Activated CD4-positive, alpha-beta memory T cell treated with anti-CD3 and anti-CD28 coated beads, Interleukin-2, amount 10 ng/mL, durations not matched to agents 7 days and 5 days (primary cell): ENCODE results near the gene SUPT3H. TPM values are rescaled to one million over a fixed set of nuclear protein-coding genes. Genes with fewer than 3 reads are reported as not detected.

ENCODE experiments used
- CTCF ChIA-PET: fragments of 350-600 bp; sonication (Branson Sonifier 250); formaldehyde crosslinking; loops from one replicate; lab custom pipeline; 2021; ENCODE audit warnings: antibody characterized with exemption, inconsistent platforms; lab: Charles Lee
- POLR2A ChIA-PET: fragments of 350-600 bp; sonication (Branson Sonifier 250); formaldehyde crosslinking; loops from one replicate; lab custom pipeline; 2021; ENCODE audit warnings: antibody characterized with exemption; lab: Charles Lee
- DNase-seq: peaks from one replicate; pipeline ENCODE4 v3.0.0-alpha.2; 2020
- H3K27ac Mint-ChIP-seq: one replicate; pipeline ENCODE4 v1.8.0; 2021; ENCODE audit warnings: mild to moderate bottlenecking, mixed read lengths
- H3K27me3 Mint-ChIP-seq: one replicate; pipeline ENCODE4 v1.8.0; 2021; ENCODE audit warnings: mixed read lengths
- H3K36me3 Mint-ChIP-seq: one replicate; pipeline ENCODE4 v1.8.0; 2021; ENCODE audit warnings: low read depth, mixed read lengths
- H3K4me1 Mint-ChIP-seq: one replicate; pipeline ENCODE4 v1.8.0; 2021; ENCODE audit warnings: mixed read lengths
- H3K4me3 Mint-ChIP-seq: one replicate; pipeline ENCODE4 v1.8.0; 2021; ENCODE audit warnings: mild to moderate bottlenecking, mixed read lengths
- H3K9me3 Mint-ChIP-seq: one replicate; pipeline ENCODE4 v1.8.0; 2021; ENCODE audit warnings: mixed read lengths
- total RNA-seq, 2 experiments: library from RNA; stranded (reverse); gene quantifications; one replicate each; pipeline ENCODE4 v1.2.3, GENCODE V29; 2021

The SUPT3H gene
- total RNA-seq, 2 experiments from 2014 or later = 7.4 to 9.7 TPM

- H3K36me3 Mint-ChIP-seq = peaks cover 3% of the 10 kb centered on the region
- DNase-seq = no peak
- H3K4me1 Mint-ChIP-seq = no peaks in the 10 kb centered on the region
- ChIA-PET CTCF (no interaction called here), POLR2A (interaction anchor here (1.7 kb wide), 1 partner anchor 9 kb away, joined by 4 read pairs; no protein-coding TSS in a partner anchor)
- H3K27me3 Mint-ChIP-seq = no peaks in the 10 kb centered on the region
- H3K9me3 Mint-ChIP-seq = peaks cover 7% of the 10 kb centered on the region
- H3K4me3 Mint-ChIP-seq = no peak overlapping the region
- H3K27ac Mint-ChIP-seq = no peak overlapping the region
These were observed 410.3 kb downstream of the SUPT3H start for GRCh38 chr6:44967481-44967880.

DNA sequence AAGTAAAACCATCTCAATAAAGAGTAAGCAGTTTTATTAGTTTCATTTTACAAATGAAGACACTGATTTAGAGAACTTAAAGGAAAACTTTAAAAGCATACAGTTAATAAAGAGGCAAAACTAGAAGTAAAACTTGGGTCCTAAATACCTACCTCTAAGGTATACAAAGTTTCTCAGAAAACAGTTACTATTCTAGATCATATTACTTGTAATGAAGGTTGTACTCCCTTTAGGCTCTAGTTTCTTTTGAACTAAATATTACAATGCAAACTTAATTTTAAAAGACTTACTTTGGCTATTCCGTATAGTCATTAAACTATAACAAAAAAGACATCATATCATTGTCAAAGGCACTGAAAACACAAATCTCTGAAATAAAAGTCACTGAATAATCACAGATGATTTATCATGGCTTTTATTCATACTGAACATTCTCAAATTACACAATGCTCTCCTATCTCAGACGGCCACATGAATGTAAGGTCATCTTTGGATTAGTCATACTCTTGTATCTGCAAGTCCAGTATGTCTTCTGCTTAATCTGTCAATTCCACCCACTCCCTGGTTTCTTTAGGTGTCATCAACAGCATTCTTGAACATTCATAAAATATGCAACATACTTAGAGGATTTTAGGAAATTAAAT is 411.2 kb downstream of the SUPT3H start:
- Mint-ChIP-seq H3K9me3 (peaks cover 4% of the 10 kb centered on the region), H3K27me3 (no peaks in the 10 kb centered on the region), H3K4me3 (no peak overlapping the region), H3K36me3 (peaks cover 3% of the 10 kb centered on the region), H3K27ac (no peak overlapping the region), H3K4me1 (peaks cover 2% of the 10 kb centered on the region)
- no peak for DNase-seq
- CTCF ChIA-PET = no interaction called here
- POLR2A ChIA-PET = no interaction called here

GRCh38 chr6:44965708-44966107 is 412.0 kb downstream of the SUPT3H start:
- CTCF ChIA-PET = no interaction called here
- H3K4me3 Mint-ChIP-seq = no peak overlapping the region
- H3K27me3 Mint-ChIP-seq = no peaks in the 10 kb centered on the region
- H3K9me3 Mint-ChIP-seq = no peaks in the 10 kb centered on the region
- H3K36me3 Mint-ChIP-seq = no peaks in the 10 kb centered on the region
- DNase-seq = no peak
- H3K27ac Mint-ChIP-seq = no peak overlapping the region
- H3K4me1 Mint-ChIP-seq = peaks cover 6% of the 10 kb centered on the region
- POLR2A ChIA-PET = no interaction called here

- Mint-ChIP-seq H3K4me1 (peaks cover 8% of the 10 kb centered on the region), H3K27ac (no peak overlapping the region), H3K4me3 (no peak overlapping the region), H3K9me3 (peaks cover 3% of the 10 kb centered on the region), H3K27me3 (no peaks in the 10 kb centered on the region), H3K36me3 (no peaks in the 10 kb centered on the region)
- ChIA-PET CTCF (interaction anchor here (1.6 kb wide), 1 partner anchor 754 kb away, joined by 4 read pairs; no protein-coding TSS in a partner anchor), POLR2A (interaction anchor here (0.6 kb wide), 1 partner anchor 42 kb away, joined by 3 read pairs; no protein-coding TSS in a partner anchor)
- no peak for DNase-seq
These were observed 416.8 kb downstream of the SUPT3H start for GRCh38 chr6:44960898-44961297.

GRCh38 chr6:44959651-44960050 is 418.1 kb downstream of the SUPT3H start:
- ChIA-PET POLR2A (no interaction called here), CTCF (no interaction called here)
- no peaks in the 10 kb centered on the region for H3K27me3 Mint-ChIP-seq
- peaks cover 3% of the 10 kb centered on the region for H3K36me3 Mint-ChIP-seq
- DNase-seq = no peak
- H3K4me3 Mint-ChIP-seq = no peak overlapping the region
- peaks cover 8% of the 10 kb centered on the region for H3K4me1 Mint-ChIP-seq
- H3K27ac Mint-ChIP-seq = no peak overlapping the region
- H3K9me3 Mint-ChIP-seq = peaks cover 3% of the 10 kb centered on the region

DNA sequence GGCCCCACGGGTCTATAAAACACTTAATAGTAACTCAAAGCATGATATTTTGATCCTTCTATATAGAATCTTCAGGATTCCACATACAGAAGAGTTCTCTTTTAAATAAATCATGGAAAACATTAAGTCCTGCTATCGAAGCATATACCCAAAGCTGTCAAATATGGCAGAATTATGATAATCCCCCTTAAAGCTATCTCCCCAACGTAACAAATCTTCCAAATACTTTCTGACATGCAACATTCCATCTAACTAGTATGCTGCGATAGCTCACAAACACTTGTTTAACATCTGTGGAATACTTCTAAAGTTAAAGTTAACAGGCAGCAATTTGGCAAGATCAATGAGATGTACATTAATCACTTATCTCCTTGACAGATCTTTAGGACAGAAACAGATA is 420.6 kb downstream of the SUPT3H start:
- peaks cover 3% of the 10 kb centered on the region for H3K36me3 Mint-ChIP-seq
- H3K27ac Mint-ChIP-seq = no peak overlapping the region
- peaks cover 7% of the 10 kb centered on the region for H3K4me1 Mint-ChIP-seq
- no peaks in the 10 kb centered on the region for H3K27me3 Mint-ChIP-seq
- ChIA-PET CTCF (no interaction called here), POLR2A (no interaction called here)
- no peak for DNase-seq
- H3K9me3 Mint-ChIP-seq = peaks cover 7% of the 10 kb centered on the region
- no peak overlapping the region for H3K4me3 Mint-ChIP-seq

- H3K9me3 Mint-ChIP-seq = peaks cover 7% of the 10 kb centered on the region
- H3K4me1 Mint-ChIP-seq = peaks cover 7% of the 10 kb centered on the region
- H3K27ac Mint-ChIP-seq = no peak overlapping the region
- ChIA-PET POLR2A (no interaction called here), CTCF (interaction anchor here (0.6 kb wide), 1 partner anchor 344 kb away, joined by 3 read pairs; no protein-coding TSS in a partner anchor)
- H3K4me3 Mint-ChIP-seq = no peak overlapping the region
- no peak for DNase-seq
- peaks cover 3% of the 10 kb centered on the region for H3K36me3 Mint-ChIP-seq
- H3K27me3 Mint-ChIP-seq = no peaks in the 10 kb centered on the region
These were observed 421.3 kb downstream of the SUPT3H start for GRCh38 chr6:44956396-44956795.

GRCh38 chr6:44955145-44955544 is 422.6 kb downstream of the SUPT3H start:
- no peak overlapping the region for H3K27ac Mint-ChIP-seq
- H3K4me1 Mint-ChIP-seq = peaks cover 5% of the 10 kb centered on the region
- H3K27me3 Mint-ChIP-seq = no peaks in the 10 kb centered on the region
- ChIA-PET POLR2A (no interaction called here), CTCF (no interaction called here)
- H3K4me3 Mint-ChIP-seq = no peak overlapping the region
- peaks cover 12% of the 10 kb centered on the region for H3K9me3 Mint-ChIP-seq
- peaks cover 5% of the 10 kb centered on the region for H3K36me3 Mint-ChIP-seq
- no peak for DNase-seq

GRCh38 chr6:44954281-44954680 is 423.5 kb downstream of the SUPT3H start:
- Mint-ChIP-seq H3K36me3 (peaks cover 14% of the 10 kb centered on the region), H3K4me3 (no peak overlapping the region)

DNA sequence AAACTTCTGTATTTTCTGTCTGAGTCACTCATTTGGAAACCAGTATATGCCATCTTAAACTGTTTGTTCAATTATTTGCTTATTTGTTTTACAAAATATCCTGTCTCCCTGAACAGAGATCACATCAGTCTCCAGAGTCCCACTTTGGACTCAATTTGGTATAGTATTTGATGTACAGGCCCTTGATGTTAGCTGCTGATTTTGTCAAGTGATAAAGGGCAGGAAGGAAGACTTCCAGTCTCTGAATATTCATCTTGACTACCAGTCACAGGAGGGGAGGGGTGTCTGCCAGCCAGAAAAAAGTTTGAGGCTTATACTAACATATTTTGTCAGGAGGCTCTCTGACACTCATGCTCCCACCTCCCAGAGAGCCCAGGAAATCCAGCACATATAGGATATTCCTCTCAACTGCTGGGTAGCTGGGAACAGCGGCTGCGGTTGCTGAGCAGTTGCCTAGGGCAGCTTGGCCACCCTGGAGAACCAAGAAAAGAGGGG is 426.4 kb downstream of the SUPT3H start:
- H3K4me3 Mint-ChIP-seq = no peak overlapping the region
- no peak overlapping the region for H3K27ac Mint-ChIP-seq
- H3K27me3 Mint-ChIP-seq = no peaks in the 10 kb centered on the region
- ChIA-PET CTCF (no interaction called here), POLR2A (no interaction called here)
- no peak for DNase-seq
- H3K9me3 Mint-ChIP-seq = peaks cover 20% of the 10 kb centered on the region
- peaks cover 2% of the 10 kb centered on the region for H3K4me1 Mint-ChIP-seq
- H3K36me3 Mint-ChIP-seq = peaks cover 19% of the 10 kb centered on the region

More at GRCh38 chr6:44954281-44954680, 423.5 kb downstream of the SUPT3H start:
- H3K27me3 Mint-ChIP-seq = no peaks in the 10 kb centered on the region
- peaks cover 5% of the 10 kb centered on the region for H3K4me1 Mint-ChIP-seq
- H3K9me3 Mint-ChIP-seq = peaks cover 20% of the 10 kb centered on the region
- DNase-seq = no peak
- H3K27ac Mint-ChIP-seq = no peak overlapping the region
- ChIA-PET POLR2A (interaction anchor here (1.0 kb wide), 1 partner anchor 37 kb away, joined by 3 read pairs; no protein-coding TSS in a partner anchor), CTCF (interaction anchor here (0.8 kb wide), 1 partner anchor 46 kb away, joined by 3 read pairs; no protein-coding TSS in a partner anchor)

DNA sequence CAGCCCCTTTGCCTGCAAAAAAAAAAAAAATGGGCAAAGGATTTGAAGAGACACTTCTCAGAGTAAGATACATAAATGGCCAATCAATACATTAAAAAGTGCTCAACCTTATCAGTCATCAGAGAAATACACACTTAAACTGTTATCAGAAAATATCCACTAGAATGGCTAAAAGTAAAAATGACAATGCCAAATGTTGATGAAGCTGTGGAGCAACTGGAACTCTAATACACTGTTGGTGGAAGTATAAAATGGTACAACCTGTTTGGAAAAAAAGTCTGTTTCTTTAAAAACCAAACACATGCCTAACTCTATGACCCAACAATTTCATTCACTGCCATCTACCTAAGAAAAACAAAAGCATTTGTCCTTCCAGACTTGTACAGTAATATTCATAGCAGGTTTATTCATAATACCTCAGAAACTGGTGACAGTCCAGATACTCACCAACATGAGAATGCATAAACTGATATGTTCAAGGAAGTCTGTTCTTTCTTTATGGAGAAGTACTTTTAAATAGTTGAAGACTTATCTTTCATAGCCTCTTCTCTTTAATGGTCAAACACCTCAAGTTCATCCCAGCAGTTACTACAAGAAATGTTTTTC is 428.0 kb downstream of the SUPT3H start:
- DNase-seq = no peak
- POLR2A ChIA-PET = interaction anchor here (0.7 kb wide), 1 partner anchor 96 kb away, joined by 3 read pairs; no protein-coding TSS in a partner anchor
- peaks cover 17% of the 10 kb centered on the region for H3K36me3 Mint-ChIP-seq
- H3K4me3 Mint-ChIP-seq = no peak overlapping the region
- H3K27me3 Mint-ChIP-seq = no peaks in the 10 kb centered on the region
- H3K27ac Mint-ChIP-seq = no peak overlapping the region
- peaks cover 29% of the 10 kb centered on the region for H3K9me3 Mint-ChIP-seq
- peaks cover 2% of the 10 kb centered on the region for H3K4me1 Mint-ChIP-seq
- CTCF ChIA-PET = interaction anchor here (0.7 kb wide), 2 partner anchors 172 to 476 kb away, joined by 3 read pairs; no protein-coding TSS in a partner anchor

GRCh38 chr6:44943541-44943940 is 434.2 kb downstream of the SUPT3H start:
- Mint-ChIP-seq H3K4me3 (no peak overlapping the region), H3K27ac (no peak overlapping the region), H3K36me3 (peaks cover 23% of the 10 kb centered on the region), H3K4me1 (peaks cover 20% of the 10 kb centered on the region), H3K9me3 (peaks cover 34% of the 10 kb centered on the region), H3K27me3 (no peaks in the 10 kb centered on the region)
- POLR2A ChIA-PET = no interaction called here
- CTCF ChIA-PET = no interaction called here
- no peak for DNase-seq

GRCh38 chr6:44942798-44943197 is 434.9 kb downstream of the SUPT3H start:
- Mint-ChIP-seq H3K4me1 (peaks cover 23% of the 10 kb centered on the region), H3K4me3 (no peak overlapping the region), H3K36me3 (peaks cover 23% of the 10 kb centered on the region), H3K9me3 (peaks cover 34% of the 10 kb centered on the region), H3K27ac (no peak overlapping the region), H3K27me3 (no peaks in the 10 kb centered on the region)
- POLR2A ChIA-PET = no interaction called here
- CTCF ChIA-PET = no interaction called here
- DNase-seq = no peak
